CD4-positive, CD25-positive, alpha-beta regulatory T cell (primary cell): Measurements from ENCODE around the gene IL4. TPM values are rescaled to one million over a fixed set of nuclear protein-coding genes. Genes with fewer than 3 reads are reported as not detected.

Source experiments
- ATAC-seq, 2 donors: fragments of 150-1000 bp; cut with Tn5 transposase; one replicate each; pipeline ENCODE4 v1.10.0; 2021; ENCODE audit warnings: low read depth in 2 of 2, moderate number of reproducible peaks in 2 of 2, moderate library complexity in 1 of 2
- DNase-seq, 3 donors: peaks; one replicate each; pipeline versions ENCODE4 v3.0.0 to v3.0.0-alpha.2; 2012 to 2022; ENCODE audit warnings: mixed read lengths in 1 of 3
- H3K27ac ChIP-seq: one replicate; pipeline ENCODE4 v1.7.0; 2013; ENCODE audit warnings: mild to moderate bottlenecking, low read length; ENCODE audit not compliant: insufficient read depth, poor library complexity, severe bottlenecking
- H3K27me3 ChIP-seq: one replicate; pipeline ENCODE4 v1.7.0; 2013; ENCODE audit warnings: low read length; ENCODE audit not compliant: control insufficient read depth, insufficient read depth
- H3K36me3 ChIP-seq: one replicate; pipeline ENCODE4 v1.7.0; 2013; ENCODE audit warnings: mild to moderate bottlenecking, low read length, moderate library complexity; ENCODE audit not compliant: control insufficient read depth, insufficient read depth
- H3K4me1 ChIP-seq: 2 replicates; pipeline ENCODE4 v1.7.0; 2013; ENCODE audit warnings: mild to moderate bottlenecking, low read length; ENCODE audit not compliant: insufficient read depth, control insufficient read depth, poor library complexity, severe bottlenecking
- H3K4me3 ChIP-seq: one replicate; pipeline ENCODE4 v1.7.0; 2013; ENCODE audit warnings: low read depth, mild to moderate bottlenecking, low read length, moderate library complexity
- H3K9me3 ChIP-seq, 2 experiments: 1 replicate in 1 of 2; 2 replicates in 1 of 2; pipeline ENCODE4 v1.7.0; 2013; ENCODE audit warnings: low read length in 2 of 2, mild to moderate bottlenecking in 1 of 2, moderate library complexity in 1 of 2; ENCODE audit not compliant: control insufficient read depth in 2 of 2
- H3K27ac Mint-ChIP-seq, 3 donors: one replicate each; pipeline ENCODE4 v1.8.0; 2020 to 2022; ENCODE audit warnings: mild to moderate bottlenecking in 3 of 3, mixed read lengths in 3 of 3, moderate library complexity in 2 of 3
- H3K27me3 Mint-ChIP-seq: one replicate; pipeline ENCODE4 v1.8.0; 2022; ENCODE audit warnings: mild to moderate bottlenecking, mixed read lengths
- H3K36me3 Mint-ChIP-seq: one replicate; pipeline ENCODE4 v1.8.0; 2020; ENCODE audit warnings: mixed read lengths
- H3K4me1 Mint-ChIP-seq, 4 donors: one replicate each; pipeline ENCODE4 v1.8.0; 2020 to 2022; ENCODE audit warnings: mixed read lengths in 4 of 4, mild to moderate bottlenecking in 1 of 4
- H3K4me3 Mint-ChIP-seq, 4 donors: one replicate each; pipeline ENCODE4 v1.8.0; 2020 to 2022; ENCODE audit warnings: mild to moderate bottlenecking in 4 of 4, mixed read lengths in 4 of 4, moderate library complexity in 3 of 4
- H3K9me3 Mint-ChIP-seq, 7 donors: one replicate each; pipeline ENCODE4 v1.8.0; 2020 to 2022; ENCODE audit warnings: mixed read lengths in 7 of 7, mild to moderate bottlenecking in 3 of 7, moderate library complexity in 2 of 7
- polyA plus RNA-seq, 4 donors: library from polyadenylated mRNA; unstranded; fragments of 300-500 nt; fragmentation: Illumina TruSeq; gene quantifications; one replicate each; pipeline ENCODE4 v1.2.3, GENCODE V29; 2021
- total RNA-seq: library from RNA; stranded (reverse); gene quantifications from one replicate; pipeline ENCODE4 v1.2.3, GENCODE V29; 2022

The IL4 gene
- total and polyA plus RNA-seq, 5 donors from 2014 or later: 1.6 to 2.1 TPM; not detected in 3

- Mint-ChIP-seq H3K4me1 (peaks cover 0 to 18% (median 3%) of the 10 kb centered on the region in 4 donors), H3K27ac (no peak overlapping the region), H3K4me3 (no peak overlapping the region), H3K27me3 (peaks cover 27% of the 10 kb centered on the region), H3K9me3 (peaks cover 0 to 2% (median 0%) of the 10 kb centered on the region in 7 donors), H3K36me3 (no peaks in the 10 kb centered on the region)
- no peaks in the 10 kb centered on the region for H3K9me3 ChIP-seq
- ATAC-seq (no peak), DNase-seq (no peak)
- peaks cover 20% of the 10 kb centered on the region for H3K4me1 ChIP-seq
- peaks cover 4% of the 10 kb centered on the region for H3K27me3 ChIP-seq
- H3K36me3 ChIP-seq: no peaks in the 10 kb centered on the region
- H3K27ac ChIP-seq: no peak overlapping the region
- H3K4me3 ChIP-seq: no peak overlapping the region
Observed at GRCh38 chr5:132659598-132660493, 13.9 kb upstream of the IL4 start.

GRCh38 chr5:132661231-132662003 is 12.4 kb upstream of the IL4 start:
- H3K27ac ChIP-seq: no peak overlapping the region
- H3K27me3 ChIP-seq: peaks cover 3% of the 10 kb centered on the region
- H3K4me1 Mint-ChIP-seq: peaks cover 0 to 17% (median 2%) of the 10 kb centered on the region in 4 donors
- peaks cover 15% of the 10 kb centered on the region for H3K27me3 Mint-ChIP-seq
- no peak for DNase-seq
- no peak overlapping the region for H3K27ac Mint-ChIP-seq
- no peak overlapping the region for H3K4me3 ChIP-seq
- no peaks in the 10 kb centered on the region for H3K36me3 ChIP-seq
- H3K36me3 Mint-ChIP-seq: no peaks in the 10 kb centered on the region
- no peak for ATAC-seq
- no peaks in the 10 kb centered on the region for H3K9me3 Mint-ChIP-seq
- H3K4me3 Mint-ChIP-seq: peak overlapping the region in 1 of 4 donors; percentile 56
- H3K4me1 ChIP-seq: peaks cover 13% of the 10 kb centered on the region
- no peaks in the 10 kb centered on the region for H3K9me3 ChIP-seq

DNA sequence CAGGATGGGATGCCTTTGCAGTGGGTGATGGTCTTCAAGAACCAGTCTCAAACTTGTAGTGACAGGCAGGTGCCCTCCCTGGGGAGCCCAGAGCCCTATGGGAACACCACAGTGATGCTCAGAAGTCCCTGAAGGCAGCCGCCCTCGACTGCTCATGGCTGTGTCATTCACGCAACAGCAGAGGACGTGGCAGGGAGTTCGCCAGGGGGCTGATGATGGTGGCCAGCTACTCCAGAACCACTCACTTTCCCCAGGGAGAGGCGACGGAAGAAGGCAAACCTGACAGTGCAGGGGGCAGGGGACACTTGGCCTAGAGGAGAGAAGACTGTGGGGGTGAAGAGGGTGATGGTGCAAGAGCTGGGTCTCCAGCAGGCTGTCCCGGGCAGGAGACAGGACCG is 11.8 kb upstream of the IL4 start:
- no peak overlapping the region for H3K27ac Mint-ChIP-seq

GRCh38 chr5:132662925-132663770 is 10.6 kb upstream of the IL4 start:
- Mint-ChIP-seq H3K9me3 (no peaks in the 10 kb centered on the region), H3K27ac (peak overlapping the region in 1 of 3 donors; percentile 41), H3K36me3 (no peaks in the 10 kb centered on the region), H3K27me3 (peaks cover 9% of the 10 kb centered on the region), H3K4me1 (peaks cover 0 to 5% (median 1%) of the 10 kb centered on the region in 4 donors), H3K4me3 (no peak overlapping the region)
- H3K9me3 ChIP-seq: no peaks in the 10 kb centered on the region
- ATAC-seq: no peak
- no peak overlapping the region for H3K4me3 ChIP-seq
- H3K36me3 ChIP-seq: no peaks in the 10 kb centered on the region
- no peak for DNase-seq
- H3K27me3 ChIP-seq: no peaks in the 10 kb centered on the region
- H3K27ac ChIP-seq: no peak overlapping the region
- peaks cover 7% of the 10 kb centered on the region for H3K4me1 ChIP-seq

More for the DNA sequence above, 11.8 kb upstream of the IL4 start:
- no peak overlapping the region for H3K4me3 ChIP-seq
- Mint-ChIP-seq H3K9me3 (no peaks in the 10 kb centered on the region), H3K36me3 (no peaks in the 10 kb centered on the region), H3K27me3 (peaks cover 9% of the 10 kb centered on the region), H3K4me3 (no peak overlapping the region), H3K4me1 (peaks cover 0 to 11% (median 2%) of the 10 kb centered on the region in 4 donors)
- peaks cover 3% of the 10 kb centered on the region for H3K27me3 ChIP-seq
- DNase-seq (no peak), ATAC-seq (peak in 1 of 2 donors; percentile 20)
- no peaks in the 10 kb centered on the region for H3K9me3 ChIP-seq
- peaks cover 8% of the 10 kb centered on the region for H3K4me1 ChIP-seq
- H3K36me3 ChIP-seq: no peaks in the 10 kb centered on the region
- no peak overlapping the region for H3K27ac ChIP-seq

DNA sequence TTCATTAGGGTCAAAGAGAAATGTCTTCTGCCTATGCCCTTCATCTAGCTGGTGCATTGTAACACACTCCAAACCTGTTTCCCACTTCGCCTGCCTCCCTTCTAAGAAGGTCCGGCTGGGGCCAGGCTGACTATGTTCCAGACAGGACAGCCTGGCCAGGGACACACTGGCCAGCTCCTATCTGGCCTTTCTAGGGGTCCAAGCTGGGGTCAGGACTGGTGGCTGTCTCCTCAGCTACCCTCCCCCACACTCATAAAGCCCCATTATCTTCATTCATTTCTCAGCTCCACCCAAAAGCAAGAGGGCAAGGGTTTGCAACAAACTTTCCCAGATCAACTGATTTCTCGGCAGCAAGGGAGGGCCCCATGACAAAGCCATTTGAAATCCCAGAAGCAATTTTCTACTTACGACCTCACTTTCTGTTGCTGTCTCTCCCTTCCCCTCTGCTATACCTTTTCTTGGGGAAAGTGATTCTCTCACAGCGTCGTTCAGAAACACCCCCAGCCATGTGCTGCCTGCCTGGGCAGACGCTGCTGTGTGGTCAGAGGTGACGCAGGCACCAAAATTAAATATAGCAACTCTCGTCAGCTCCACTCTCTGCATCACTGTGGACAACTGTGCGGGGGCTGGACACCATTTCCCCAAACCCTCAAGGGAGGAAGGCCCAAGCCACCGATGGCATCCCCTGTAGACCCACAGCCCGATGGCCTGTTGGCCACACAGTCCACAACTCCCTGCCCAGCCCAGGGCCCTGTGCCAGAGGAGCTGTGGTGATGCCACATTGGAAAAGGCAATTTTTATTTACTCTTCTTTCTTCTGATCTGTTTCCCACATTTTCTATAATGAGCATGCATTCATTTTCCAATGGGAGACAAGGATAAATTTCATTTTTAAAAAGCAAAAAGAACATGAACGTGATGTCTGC is 9.8 kb upstream of the IL4 start:
- Mint-ChIP-seq H3K4me1 (peaks cover 0 to 5% (median 1%) of the 10 kb centered on the region in 4 donors), H3K9me3 (no peaks in the 10 kb centered on the region), H3K27ac (no peak overlapping the region), H3K4me3 (no peak overlapping the region), H3K36me3 (no peaks in the 10 kb centered on the region), H3K27me3 (peaks cover 6% of the 10 kb centered on the region)
- H3K4me3 ChIP-seq: no peak overlapping the region
- no peak for DNase-seq
- no peak for ATAC-seq
- no peaks in the 10 kb centered on the region for H3K27me3 ChIP-seq
- H3K4me1 ChIP-seq: peaks cover 7% of the 10 kb centered on the region
- no peak overlapping the region for H3K27ac ChIP-seq
- H3K36me3 ChIP-seq: no peaks in the 10 kb centered on the region
- H3K9me3 ChIP-seq: no peaks in the 10 kb centered on the region

DNA sequence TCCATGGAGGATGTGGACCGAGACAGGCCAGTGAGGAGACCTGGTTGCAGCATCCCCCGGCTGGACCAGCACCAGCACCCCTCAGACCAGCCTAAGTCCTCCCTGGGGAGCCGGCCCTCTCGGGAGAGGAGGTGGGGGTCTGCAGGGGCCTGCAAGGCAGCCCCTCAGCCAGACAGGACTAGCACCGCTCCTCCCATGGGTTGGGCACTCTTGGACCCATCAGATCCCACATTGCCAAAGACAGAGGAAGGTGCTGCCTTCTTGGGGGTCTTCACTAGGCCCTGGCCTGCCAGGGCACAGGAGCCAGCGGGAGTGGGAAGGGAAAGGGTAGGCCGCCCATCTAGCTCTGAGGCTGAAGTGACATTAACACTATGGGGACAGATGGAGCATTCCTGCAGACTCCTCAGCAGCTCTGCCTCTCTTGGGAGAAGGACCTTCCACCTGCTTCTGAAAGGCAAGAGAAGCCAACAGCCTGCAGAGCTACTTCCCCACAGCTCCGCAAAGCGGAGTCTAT is 9.0 kb upstream of the IL4 start:
- Histone ChIP-seq H3K27ac (no peak overlapping the region), H3K27me3 (no peaks in the 10 kb centered on the region), H3K9me3 (no peaks in the 10 kb centered on the region), H3K4me3 (no peak overlapping the region), H3K4me1 (peaks cover 7% of the 10 kb centered on the region), H3K36me3 (no peaks in the 10 kb centered on the region)
- H3K27me3 Mint-ChIP-seq: peaks cover 5% of the 10 kb centered on the region
- H3K4me1 Mint-ChIP-seq: peaks cover 0 to 5% (median 1%) of the 10 kb centered on the region in 4 donors
- H3K36me3 Mint-ChIP-seq: no peaks in the 10 kb centered on the region
- H3K4me3 Mint-ChIP-seq: no peak overlapping the region
- H3K9me3 Mint-ChIP-seq: no peaks in the 10 kb centered on the region
- no peak for ATAC-seq
- no peak for DNase-seq
- no peak overlapping the region for H3K27ac Mint-ChIP-seq
